NCI-H1930 (cell line): ENCODE results near the gene CYP51A1.
"Not testable (repeated sequence)": the region's sequence is repeated elsewhere in the genome, so short reads cannot be mapped to it uniquely, and the experiment has no call there.

Source experiments
- DNase-seq, 2 experiments: peaks; one replicate each; lab custom pipeline; 2025; lab: John Stamatoyannopoulos, UW

The CYP51A1 gene

GRCh38 chr7:92131093-92131492 is 3.2 kb downstream of the CYP51A1 start:
- no peak for DNase-seq

- no peak for DNase-seq
Observed at GRCh38 chr7:92121681-92122080, 12.6 kb downstream of the CYP51A1 start.

GRCh38 chr7:92119213-92119759 is 15.0 kb downstream of the CYP51A1 start:
- no peak for DNase-seq

- DNase-seq = no peak
Observed at GRCh38 chr7:92116949-92117348, 17.3 kb downstream of the CYP51A1 start.

- no peak for DNase-seq
Observed at GRCh38 chr7:92115821-92116220, 18.5 kb downstream of the CYP51A1 start.

- no peak for DNase-seq
Observed at GRCh38 chr7:92110857-92111256, 23.4 kb downstream of the CYP51A1 start.

- DNase-seq = no peak
Observed at GRCh38 chr7:92108821-92109220, 25.5 kb downstream of the CYP51A1 start.

GRCh38 chr7:92102862-92103261 is 31.4 kb downstream of the CYP51A1 start:
- DNase-seq = not testable (repeated sequence)

- DNase-seq = no peak
Observed at GRCh38 chr7:92100534-92100933, 33.7 kb downstream of the CYP51A1 start.

- no peak for DNase-seq
Observed at GRCh38 chr7:92095380-92095779, 38.9 kb downstream of the CYP51A1 start.

- DNase-seq = no peak
Observed at GRCh38 chr7:92092210-92092609, 42.1 kb downstream of the CYP51A1 start.

GRCh38 chr7:92088266-92088665 is 46.0 kb downstream of the CYP51A1 start:
- no peak for DNase-seq

- not testable (repeated sequence) for DNase-seq
Observed at GRCh38 chr7:92083922-92084321, 50.4 kb downstream of the CYP51A1 start.

GRCh38 chr7:92076509-92076908 is 57.8 kb downstream of the CYP51A1 start:
- DNase-seq = no peak

- DNase-seq = no peak
Observed at GRCh38 chr7:92075455-92076158, 58.7 kb downstream of the CYP51A1 start.

GRCh38 chr7:92072708-92073107 is 61.6 kb downstream of the CYP51A1 start:
- DNase-seq = no peak

GRCh38 chr7:92072121-92072520 is 62.2 kb downstream of the CYP51A1 start:
- no peak for DNase-seq

- DNase-seq = no peak
Observed at GRCh38 chr7:92071032-92071431, 63.2 kb downstream of the CYP51A1 start.

- DNase-seq = no peak
Observed at GRCh38 chr7:92064438-92065029, 69.7 kb downstream of the CYP51A1 start.
